WTC11 (cell line): Measurements from ENCODE around the gene BRME1. TPM values are rescaled to one million over a fixed set of nuclear protein-coding genes. Genes with fewer than 3 reads are reported as not detected.

Source experiments
- ATAC-seq: fragments of 200-7000 bp; cut with Tn5 transposase; 2 replicates; pipeline ENCODE4 v1.10.0; 2021; ENCODE audit warnings: mild to moderate bottlenecking, moderate library complexity
- CTCF ChIA-PET: fragments of 300-600 bp; sonication (Branson Sonifier 250); formaldehyde crosslinking; loops from one replicate; lab custom pipeline; 2021; ENCODE audit warnings: antibody characterized with exemption; lab: Charles Lee
- POLR2A ChIA-PET: fragments of 350-600 bp; sonication (Branson Sonifier 250); formaldehyde crosslinking; loops from one replicate; lab custom pipeline; 2021; ENCODE audit warnings: antibody characterized with exemption; lab: Charles Lee
- DNase-seq: peaks from one replicate; pipeline ENCODE4 v3.0.0; 2021; ENCODE audit warnings: low spot score
- H3K27ac Mint-ChIP-seq: 2 replicates; pipeline ENCODE4 v1.8.0; 2021; ENCODE audit warnings: mixed read lengths
- H3K27me3 Mint-ChIP-seq: 2 replicates; pipeline ENCODE4 v1.8.0; 2021; ENCODE audit warnings: low read depth, mild to moderate bottlenecking, moderate library complexity, mixed read lengths
- H3K36me3 Mint-ChIP-seq: 2 replicates; pipeline ENCODE4 v1.8.0; 2021; ENCODE audit warnings: mixed read lengths
- H3K4me1 Mint-ChIP-seq: 2 replicates; pipeline ENCODE4 v1.8.0; 2022; ENCODE audit warnings: mixed read lengths
- H3K4me3 Mint-ChIP-seq: 2 replicates; pipeline ENCODE4 v1.8.0; 2021; ENCODE audit warnings: mild to moderate bottlenecking, moderate library complexity, mixed read lengths
- H3K9me3 Mint-ChIP-seq: 2 replicates; pipeline ENCODE4 v1.8.0; 2021; ENCODE audit warnings: mixed read lengths
- AR ChIP-seq: fragments of 250-450 bp; sonication (Bioruptor Pico); IDR thresholded peaks from 2 replicates; pipeline ENCODE4 v1.9.0; 2021; ENCODE audit warnings: mild to moderate bottlenecking
- ARID4B ChIP-seq: sonication (generic); formaldehyde crosslinking; IDR thresholded peaks from 2 replicates; pipeline ENCODE4 v1.8.0; 2023; ENCODE audit warnings: missing genetic modification reagents, mild to moderate bottlenecking, borderline replicate concordance
- CDX4 ChIP-seq: fragments of 250-450 bp; sonication (Bioruptor Pico); IDR thresholded peaks from 2 replicates; pipeline ENCODE4 v1.9.0; 2021; ENCODE audit warnings: moderate library complexity, mild to moderate bottlenecking, inconsistent platforms, borderline replicate concordance
- FOXJ3 ChIP-seq: sonication (generic); formaldehyde crosslinking; IDR thresholded peaks from 2 replicates; pipeline ENCODE4 v1.9.0; 2021; ENCODE audit warnings: missing genetic modification reagents, mild to moderate bottlenecking, borderline replicate concordance
- FOXK1 ChIP-seq: sonication (generic); formaldehyde crosslinking; IDR thresholded peaks from 2 replicates; pipeline ENCODE4 v1.8.0; 2022; ENCODE audit warnings: mild to moderate bottlenecking, moderate library complexity, missing genetic modification reagents
- GABPB1 ChIP-seq: sonication (generic); formaldehyde crosslinking; IDR thresholded peaks from 2 replicates; pipeline ENCODE4 v1.8.1; 2023; ENCODE audit warnings: mild to moderate bottlenecking, missing genetic modification reagents
- HMGXB4 ChIP-seq: sonication (generic); formaldehyde crosslinking; IDR thresholded peaks from 2 replicates; pipeline ENCODE4 v1.8.1; 2023; ENCODE audit warnings: mild to moderate bottlenecking, moderate library complexity, missing genetic modification reagents
- MLX ChIP-seq: sonication (generic); formaldehyde crosslinking; IDR thresholded peaks from 2 replicates; pipeline ENCODE4 v1.8.1; 2023; ENCODE audit warnings: mild to moderate bottlenecking, missing genetic modification reagents, moderate library complexity
- NR1H2 ChIP-seq: sonication (generic); formaldehyde crosslinking; IDR thresholded peaks from 2 replicates; pipeline ENCODE4 v1.9.0; 2021; ENCODE audit warnings: mild to moderate bottlenecking, moderate library complexity, missing genetic modification reagents
- NR3C1 ChIP-seq: sonication (generic); formaldehyde crosslinking; conservative IDR thresholded peaks from 2 replicates; pipeline ENCODE4 v1.8.1; 2023; ENCODE audit warnings: low read depth, mild to moderate bottlenecking, missing genetic modification reagents
- PREB ChIP-seq: sonication (generic); formaldehyde crosslinking; IDR thresholded peaks from 2 replicates; pipeline ENCODE4 v1.8.1; 2022; ENCODE audit warnings: mild to moderate bottlenecking, missing genetic modification reagents, moderate library complexity, borderline replicate concordance
- PRRX2 ChIP-seq: fragments of 250-450 bp; sonication (Bioruptor Pico); IDR thresholded peaks from 2 replicates; pipeline ENCODE4 v1.8.0; 2021; ENCODE audit warnings: mild to moderate bottlenecking
- RORB ChIP-seq: fragments of 250-450 bp; sonication (Bioruptor Pico); IDR thresholded peaks from 2 replicates; pipeline ENCODE4 v1.9.0; 2021; ENCODE audit warnings: mild to moderate bottlenecking
- TEAD4 ChIP-seq: sonication (generic); formaldehyde crosslinking; IDR thresholded peaks from 2 replicates; pipeline ENCODE4 v1.8.0; 2022; ENCODE audit warnings: mild to moderate bottlenecking, missing genetic modification reagents
- TP53 ChIP-seq: sonication (generic); formaldehyde crosslinking; IDR thresholded peaks from 2 replicates; pipeline ENCODE4 v1.8.1; 2023; ENCODE audit warnings: mild to moderate bottlenecking, missing genetic modification reagents
- ZBTB21 ChIP-seq: sonication (generic); formaldehyde crosslinking; IDR thresholded peaks from 2 replicates; pipeline ENCODE4 v1.8.1; 2023; ENCODE audit warnings: mild to moderate bottlenecking, missing genetic modification reagents, borderline replicate concordance
- ZNF512 ChIP-seq: sonication (generic); formaldehyde crosslinking; IDR thresholded peaks from 2 replicates; pipeline ENCODE4 v1.8.1; 2022; ENCODE audit warnings: missing genetic modification reagents, borderline replicate concordance
- ZSCAN18 ChIP-seq: fragments of 250-450 bp; sonication (Bioruptor Pico); IDR thresholded peaks from 2 replicates; pipeline ENCODE4 v2.1.2; 2022; ENCODE audit warnings: mild to moderate bottlenecking, moderate library complexity
- total RNA-seq: library from RNA; stranded (reverse); gene quantifications from 3 replicates; pipeline ENCODE4 v1.2.3, GENCODE V29; 2021

Gene BRME1
- total RNA-seq, 1 experiment from 2014 or later: 5.0 TPM

- TF ChIP-seq ARID4B (CRISPR knock-in tag) (no peak; the same call in 1 of the 2 replicates), NR3C1 (CRISPR knock-in tag) (no peak), GABPB1 (CRISPR knock-in tag) (peak; percentile 15; the same call in 1 of the 2 replicates), ZBTB21 (CRISPR knock-in tag) (no peak), HMGXB4 (CRISPR knock-in tag) (peak; percentile 37; the same call in 1 of the 2 replicates), CDX4 (CRISPR knock-in tag) (no peak), FOXJ3 (CRISPR knock-in tag) (no peak), PREB (CRISPR knock-in tag) (no peak), RORB (CRISPR knock-in tag) (peak; percentile 74), PRRX2 (CRISPR knock-in tag) (no peak), ZNF512 (CRISPR knock-in tag) (no peak), FOXK1 (CRISPR knock-in tag) (no peak)
- TF ChIP-seq, all 79 proteins: peak for 8
Observed at GRCh38 chr19:13842291-13843103, 63.4 kb downstream of the BRME1 start (continued).

- Mint-ChIP-seq H3K36me3 (no peaks in the 10 kb centered on the region), H3K4me1 (peaks cover 42% of the 10 kb centered on the region), H3K27ac (no peak overlapping the region), H3K9me3 (no peaks in the 10 kb centered on the region), H3K4me3 (peak overlapping the region; percentile 73), H3K27me3 (no peaks in the 10 kb centered on the region)
- CTCF ChIA-PET: interaction anchor here (0.6 to 2.1 kb wide), 3 partner anchors 20 to 143 kb away, joined by 3 to 8 read pairs (median 7); no protein-coding TSS in a partner anchor
- POLR2A ChIA-PET: interaction anchor here (0.8 kb wide), 1 partner anchor 17 kb away, joined by 3 read pairs; no protein-coding TSS in a partner anchor
- ATAC-seq (no peak), DNase-seq (no peak)
- TF ChIP-seq TEAD4 (no peak), AR (no peak), ZSCAN18 (CRISPR knock-in tag) (no peak), NR1H2 (CRISPR knock-in tag) (no peak), TP53 (CRISPR knock-in tag) (no peak), MLX (CRISPR knock-in tag) (no peak)
Observed at GRCh38 chr19:13841962-13842290, 64.0 kb downstream of the BRME1 start.
